Stimulated activated CD4-positive, alpha-beta T cell treated with anti-CD3 and anti-CD28 coated beads, Interleukin-4, amount 100 ng/mL, for 4 hours (primary cell): ENCODE results near the gene RPP30.

Experiments
- DNase-seq, 2 experiments: peaks; one replicate each; pipeline ENCODE4 v3.0.0-alpha.2; 2020

Gene RPP30

GRCh38 chr10:90871766-90872647 lies at the start of gene RPP30:
TSS of gene RPP30 (plus strand) at chr10:90871974. CDS start at chr10:90871987, 13 bp downstream.
- DNase-seq = peak; percentile 76 to 81

GRCh38 chr10:90822508-90822907 lies 49.3 kb upstream of the RPP30 start:
- no peak for DNase-seq

- no peak for DNase-seq
Observed at GRCh38 chr10:90832111-90832510, 39.7 kb upstream of the RPP30 start.

GRCh38 chr10:90834326-90834725 lies 37.4 kb upstream of the RPP30 start:
- DNase-seq = no peak

GRCh38 chr10:90837486-90837885 lies 34.3 kb upstream of the RPP30 start:
- no peak for DNase-seq

GRCh38 chr10:90842725-90843124 lies 29.0 kb upstream of the RPP30 start:
- no peak for DNase-seq

GRCh38 chr10:90845726-90846125 lies 26.0 kb upstream of the RPP30 start:
- DNase-seq = no peak

- DNase-seq = no peak
Observed at GRCh38 chr10:90846746-90847145, 25.0 kb upstream of the RPP30 start.

- DNase-seq = no peak
Observed at GRCh38 chr10:90847436-90847835, 24.3 kb upstream of the RPP30 start.

GRCh38 chr10:90849956-90850749 lies 21.6 kb upstream of the RPP30 start:
- no peak for DNase-seq

GRCh38 chr10:90855126-90855525 lies 16.6 kb upstream of the RPP30 start:
- no peak for DNase-seq

GRCh38 chr10:90856261-90856660 lies 15.5 kb upstream of the RPP30 start:
- DNase-seq = no peak

GRCh38 chr10:90856964-90857634 lies 14.7 kb upstream of the RPP30 start:
- peak in 1 of 2 experiments; percentile 14 for DNase-seq

- DNase-seq = peak; percentile 49 to 65
Observed at GRCh38 chr10:90857635-90858460, 13.9 kb upstream of the RPP30 start, which contains the start of gene HTR7. TSS of gene HTR7 (minus strand) at chr10:90858039. CDS start at chr10:90857671, 368 bp downstream.

GRCh38 chr10:90858461-90858968 lies 13.3 kb upstream of the RPP30 start:
- DNase-seq = no peak

GRCh38 chr10:90859321-90859751 lies 12.4 kb upstream of the RPP30 start:
- DNase-seq = no peak

GRCh38 chr10:90860790-90861189 lies 11.0 kb upstream of the RPP30 start:
- no peak for DNase-seq

- DNase-seq = no peak
Observed at GRCh38 chr10:90862908-90863514, 8.8 kb upstream of the RPP30 start.

GRCh38 chr10:90865401-90865800 lies 6.4 kb upstream of the RPP30 start:
- no peak for DNase-seq

GRCh38 chr10:90866050-90866598 lies 5.7 kb upstream of the RPP30 start:
- DNase-seq = no peak

GRCh38 chr10:90871279-90871765 lies 452 bp upstream of the RPP30 start:
- DNase-seq = peak in 1 of 2 experiments; percentile 24
